ENCODE measurements around the gene ATP8B1.

- TF ChIP-seq CTCF (conservative IDR thresholded peaks at IDR 0.05 in 1 of 2, IDR thresholded peaks at IDR 0.05 in 1 of 2; ENCODE audit: low read depth in 1 of 2, low read length in 2 of 2) (no peak), EZH2 (IDR thresholded peaks at IDR 0.05; ENCODE audit: low read length, missing control alignments) (no peak)
These were observed 143.5 kb downstream of the ATP8B1 start for GRCh38 chr18:57659460-57660102.

All from fibroblast of lung (primary cell).